Sigmoid colon (tissue), 4 donors: ENCODE results near the gene NUDT1.

Experiments used
- CTCF ChIP-seq, 4 experiments: fragments of 450-650 bp in 3 of 4; fragments of 200-600 bp in 1 of 4; IDR thresholded peaks; one replicate each; pipeline ENCODE4 v1.5.1; 2016 to 2019; ENCODE audit warnings: antibody characterized with exemption in 4 of 4, mild to moderate bottlenecking in 3 of 4, moderate library complexity in 2 of 4
- EP300 ChIP-seq, 4 donors: sonication (generic); formaldehyde crosslinking; IDR thresholded peaks; one replicate each; pipeline ENCODE4 v1.6.1; 2017; ENCODE audit warnings: antibody characterized with exemption in 4 of 4
- POLR2AphosphoS5 ChIP-seq, 4 donors: sonication (generic); formaldehyde crosslinking; IDR thresholded peaks; one replicate each; pipeline ENCODE4 v1.6.1; 2017; ENCODE audit warnings: antibody characterized with exemption in 4 of 4

GRCh38 chr7:2278026-2278425 lies 36.0 kb downstream of the NUDT1 start:
- TF ChIP-seq CTCF (IDR thresholded peaks at IDR 0.05) (no peak), EP300 (IDR thresholded peaks at IDR 0.05) (no peak), POLR2AphosphoS5 (IDR thresholded peaks at IDR 0.05) (no peak)
